Posterior cingulate gyrus (tissue), 11 donors: ENCODE measurements around the gene SYT7.
"Not testable (repeated sequence)": the region's sequence is repeated elsewhere in the genome, so short reads cannot be mapped to it uniquely, and the experiment has no call there.

Experiments used
- DNase-seq, 10 donors: peaks; one replicate each; pipeline versions ENCODE4 v3.0.0 to v3.0.0-alpha.2; 2020 to 2021; ENCODE audit warnings: mixed read lengths in 3 of 10
- intact Hi-C: fragments of 100-400 bp; cut with DNase I; formaldehyde crosslinking; loops from one replicate; pipeline ENCODE4 v1.15.1; 2023

The SYT7 gene

GRCh38 chr11:61485080-61485479 is 95.8 kb downstream of the SYT7 start:
- DNase-seq: no peak
- intact Hi-C loops: no loop called here

- intact Hi-C loops: no loop called here
- DNase-seq: no peak
These were observed 96.3 kb downstream of the SYT7 start for GRCh38 chr11:61484541-61484940.

GRCh38 chr11:61482513-61482912 is 98.4 kb downstream of the SYT7 start:
- intact Hi-C loops: no loop called here
- DNase-seq: no peak

- intact Hi-C loops: no loop called here
These were observed 99.1 kb downstream of the SYT7 start for GRCh38 chr11:61481806-61482205.

GRCh38 chr11:61480994-61481335 is 99.9 kb downstream of the SYT7 start:
- intact Hi-C loops: no loop called here
- peak in 1 of 10 donors; percentile 83 for DNase-seq

More at GRCh38 chr11:61481806-61482205, 99.1 kb downstream of the SYT7 start:
- DNase-seq: no peak

GRCh38 chr11:61480261-61480993 is 100.4 kb downstream of the SYT7 start:
- intact Hi-C loops: no loop called here

GRCh38 chr11:61479360-61480058 is 101.4 kb downstream of the SYT7 start:
- intact Hi-C loops: loop anchor here (2.0 to 5.0 kb wide), 2 partner anchors 37 to 158 kb away; no protein-coding TSS in a partner anchor
- not testable (repeated sequence) for DNase-seq

More at GRCh38 chr11:61480261-61480993, 100.4 kb downstream of the SYT7 start:
- no peak for DNase-seq

- peak in 9 of 10 donors; percentile 48 to 94 (median 65) for DNase-seq
- intact Hi-C loops: loop anchor here (2.0 to 5.0 kb wide), 2 partner anchors 39 to 160 kb away; no protein-coding TSS in a partner anchor
These were observed 103.1 kb downstream of the SYT7 start for GRCh38 chr11:61477727-61478148.

- intact Hi-C loops: loop anchor here (5.0 kb wide), 1 partner anchor 160 kb away; no protein-coding TSS in a partner anchor
- no peak for DNase-seq
These were observed 103.8 kb downstream of the SYT7 start for GRCh38 chr11:61477126-61477525.

GRCh38 chr11:61476371-61476770 is 104.5 kb downstream of the SYT7 start:
- intact Hi-C loops: loop anchor here (5.0 kb wide), 1 partner anchor 161 kb away; no protein-coding TSS in a partner anchor
- DNase-seq: no peak

GRCh38 chr11:61475433-61475832 is 105.4 kb downstream of the SYT7 start:
- no peak for DNase-seq
- intact Hi-C loops: loop anchor here (5.0 kb wide), 1 partner anchor 162 kb away; no protein-coding TSS in a partner anchor

- DNase-seq: no peak
- intact Hi-C loops: no loop called here
These were observed 106.7 kb downstream of the SYT7 start for GRCh38 chr11:61474013-61474643.

GRCh38 chr11:61473370-61474012 is 107.4 kb downstream of the SYT7 start:
- DNase-seq: peak in 2 of 10 donors; percentile 25 to 55
- intact Hi-C loops: no loop called here

- DNase-seq: no peak
- intact Hi-C loops: no loop called here
These were observed 108.0 kb downstream of the SYT7 start for GRCh38 chr11:61472868-61473267.

- DNase-seq: no peak
- intact Hi-C loops: no loop called here
These were observed 108.6 kb downstream of the SYT7 start for GRCh38 chr11:61472282-61472681.

- intact Hi-C loops: no loop called here
- DNase-seq: no peak
These were observed 112.9 kb downstream of the SYT7 start for GRCh38 chr11:61468002-61468401.

- intact Hi-C loops, DNase-seq: not testable (repeated sequence)
These were observed 113.3 kb downstream of the SYT7 start for GRCh38 chr11:61467602-61468001.
